Transverse colon (tissue), 4 donors: ENCODE results near the gene CBX5. TPM values are rescaled to one million over a fixed set of nuclear protein-coding genes. Genes with fewer than 3 reads are reported as not detected.
"Not testable (repeated sequence)": the region's sequence is repeated elsewhere in the genome, so short reads cannot be mapped to it uniquely, and the experiment has no call there.

Experiments used
- DNase-seq: peaks from one replicate; pipeline ENCODE4 v3.0.0-alpha.2; 2019
- H3K27ac ChIP-seq, 4 donors: fragments of 200-600 bp; sonication (generic); 2 replicates each; pipeline ENCODE4 v1.5.1; 2016 to 2018; ENCODE audit warnings: inconsistent platforms in 4 of 4
- H3K27me3 ChIP-seq: fragments of 200-600 bp; sonication (generic); 2 replicates; pipeline ENCODE4 v1.5.1; 2017; ENCODE audit warnings: inconsistent platforms
- H3K36me3 ChIP-seq, 4 donors: fragments of 200-600 bp; sonication (generic); 2 replicates each; pipeline ENCODE4 v1.5.1; 2017 to 2019; ENCODE audit warnings: inconsistent platforms in 4 of 4
- H3K4me1 ChIP-seq, 4 donors: fragments of 200-600 bp; sonication (generic); 2 replicates each; pipeline ENCODE4 v1.5.1; 2017 to 2020; ENCODE audit warnings: inconsistent platforms in 4 of 4
- H3K4me3 ChIP-seq, 4 donors: fragments of 200-600 bp; sonication (generic); 1 replicate in 1 of 4; 2 replicates in 3 of 4; pipeline versions ENCODE4 v1.5.1 to v1.6.1; 2017 to 2019; ENCODE audit warnings: inconsistent platforms in 4 of 4
- H3K9me3 ChIP-seq, 2 donors: fragments of 200-600 bp; sonication (generic); 2 replicates each; pipeline ENCODE4 v1.5.1; 2017 to 2019; ENCODE audit warnings: inconsistent platforms in 2 of 2
- EP300 ChIP-seq: sonication (generic); formaldehyde crosslinking; IDR thresholded peaks from one replicate; pipeline ENCODE4 v1.6.1; 2017; ENCODE audit warnings: antibody characterized with exemption, low read depth
- POLR2A ChIP-seq: fragments of 450-650 bp; IDR thresholded peaks from one replicate; pipeline ENCODE4 v1.6.1; 2016; ENCODE audit warnings: antibody characterized with exemption, mild to moderate bottlenecking, moderate library complexity
- POLR2AphosphoS5 ChIP-seq, 3 donors: sonication (generic); formaldehyde crosslinking; IDR thresholded peaks; one replicate each; pipeline ENCODE4 v1.6.1; 2016; ENCODE audit warnings: antibody characterized with exemption in 3 of 3
- WGBS, 2 donors: methylation state at CpG; one replicate each; pipeline ENCODE4 v1.1.5; 2018; ENCODE audit warnings: low coverage in 1 of 2; 5-methylcytosine and 5-hydroxymethylcytosine counted together
- in situ Hi-C, 4 donors: fragments of 200-750 bp; cut with MboI; loops; one replicate each; pipeline versions ENCODE4 v1.15.0 to v1.15.1; 2017; ENCODE audit warnings: low sequenced_read_pairs in 3 of 4, low pct_ligation_motif_present in 1 of 4, low pct_unique_long_range_greater_than_20kb in 1 of 4
- intact Hi-C: fragments of 100-400 bp; cut with DNase I; formaldehyde crosslinking; loops from one replicate; pipeline ENCODE4 v1.15.1; 2023; ENCODE audit warnings: low total_unique reads
- total RNA-seq, 4 donors: library from RNA; depleted of rRNA; stranded (reverse); fragments of >200 nt; gene quantifications; one replicate each; pipeline ENCODE4 v1.1.0, GENCODE V29; 2016
- TF ChIP-seq, protein P1 (sequence below), 5 experiments: fragments of 200-600 bp in 3 of 5; fragments of 450-650 bp in 2 of 5; sonication (generic) in 3 of 5; IDR thresholded peaks; 1 replicate in 2 of 5; 2 replicates in 3 of 5; pipeline ENCODE4 v1.5.1; 2016 to 2017; ENCODE audit warnings: antibody characterized with exemption in 5 of 5, inconsistent platforms in 3 of 5, mild to moderate bottlenecking in 2 of 5, moderate library complexity in 1 of 5

Gene CBX5
- total RNA-seq, 4 donors from 2014 or later = 18.9 to 28.8 (median 22.8) TPM

DNA sequence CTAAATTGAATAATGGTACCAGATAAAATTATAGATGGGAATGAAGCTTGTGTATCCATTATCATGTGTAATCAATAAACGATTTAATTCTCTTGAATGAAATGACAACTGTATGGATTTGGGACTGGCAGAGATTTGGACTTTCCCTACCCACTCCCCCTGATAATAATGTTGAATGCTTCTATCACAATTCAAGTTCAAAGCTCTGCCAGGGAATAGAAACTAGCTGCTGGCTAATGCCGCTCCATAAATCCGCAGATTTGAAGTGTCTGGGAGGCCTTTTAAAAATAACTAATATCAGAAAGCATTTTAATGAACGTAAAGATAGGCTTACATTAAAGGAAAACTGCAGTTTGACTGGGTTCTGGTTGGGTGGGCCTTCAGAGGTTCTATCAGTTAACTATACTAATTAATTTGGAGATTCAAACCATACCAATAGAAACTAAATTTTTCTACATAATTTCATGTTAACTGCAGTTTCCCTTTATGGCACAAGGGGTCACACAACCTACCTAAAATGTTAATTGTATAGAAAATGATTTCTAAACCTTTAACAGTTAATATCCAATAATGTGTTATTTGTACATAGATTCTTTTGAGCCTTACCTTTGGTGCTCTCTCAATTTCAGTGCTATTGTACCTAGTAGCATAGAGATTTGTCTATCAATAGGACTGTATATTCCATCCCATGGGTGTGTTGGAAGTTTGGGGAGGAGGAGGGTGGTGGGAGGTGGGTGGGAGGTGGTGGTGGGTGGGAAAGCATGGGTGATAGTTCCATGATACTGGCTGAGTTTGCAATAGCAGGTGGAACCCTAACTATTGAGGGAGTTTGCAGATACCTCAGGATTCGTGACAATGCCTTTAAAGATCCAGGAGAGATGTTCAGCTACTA is 5.5 kb upstream of the CBX5 start:
- Histone ChIP-seq H3K9me3 (no peaks in the 10 kb centered on the region), H3K36me3 (peaks cover 0 to 40% (median 20%) of the 10 kb centered on the region in 4 donors), H3K4me3 (peak overlapping the region in 1 of 4 donors; percentile 10), H3K27ac (peak overlapping the region; percentile 55 to 69 (median 62)), H3K4me1 (peaks cover 39 to 70% (median 67%) of the 10 kb centered on the region in 4 donors), H3K27me3 (no peaks in the 10 kb centered on the region)
- TF ChIP-seq, protein P1, sequence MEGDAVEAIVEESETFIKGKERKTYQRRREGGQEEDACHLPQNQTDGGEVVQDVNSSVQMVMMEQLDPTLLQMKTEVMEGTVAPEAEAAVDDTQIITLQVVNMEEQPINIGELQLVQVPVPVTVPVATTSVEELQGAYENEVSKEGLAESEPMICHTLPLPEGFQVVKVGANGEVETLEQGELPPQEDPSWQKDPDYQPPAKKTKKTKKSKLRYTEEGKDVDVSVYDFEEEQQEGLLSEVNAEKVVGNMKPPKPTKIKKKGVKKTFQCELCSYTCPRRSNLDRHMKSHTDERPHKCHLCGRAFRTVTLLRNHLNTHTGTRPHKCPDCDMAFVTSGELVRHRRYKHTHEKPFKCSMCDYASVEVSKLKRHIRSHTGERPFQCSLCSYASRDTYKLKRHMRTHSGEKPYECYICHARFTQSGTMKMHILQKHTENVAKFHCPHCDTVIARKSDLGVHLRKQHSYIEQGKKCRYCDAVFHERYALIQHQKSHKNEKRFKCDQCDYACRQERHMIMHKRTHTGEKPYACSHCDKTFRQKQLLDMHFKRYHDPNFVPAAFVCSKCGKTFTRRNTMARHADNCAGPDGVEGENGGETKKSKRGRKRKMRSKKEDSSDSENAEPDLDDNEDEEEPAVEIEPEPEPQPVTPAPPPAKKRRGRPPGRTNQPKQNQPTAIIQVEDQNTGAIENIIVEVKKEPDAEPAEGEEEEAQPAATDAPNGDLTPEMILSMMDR (IDR thresholded peaks at IDR 0.05) = peak in 3 of 5 experiments; percentile 8 to 31 (median 17)
- no peak for TF ChIP-seq EP300
- in situ Hi-C loops = no loop called here
- no peak for DNase-seq
- 36 to 49% methylated on average over 3 to 5 of the region's 5 CpGs for WGBS, 2 donors
- intact Hi-C loops = no loop called here

DNA sequence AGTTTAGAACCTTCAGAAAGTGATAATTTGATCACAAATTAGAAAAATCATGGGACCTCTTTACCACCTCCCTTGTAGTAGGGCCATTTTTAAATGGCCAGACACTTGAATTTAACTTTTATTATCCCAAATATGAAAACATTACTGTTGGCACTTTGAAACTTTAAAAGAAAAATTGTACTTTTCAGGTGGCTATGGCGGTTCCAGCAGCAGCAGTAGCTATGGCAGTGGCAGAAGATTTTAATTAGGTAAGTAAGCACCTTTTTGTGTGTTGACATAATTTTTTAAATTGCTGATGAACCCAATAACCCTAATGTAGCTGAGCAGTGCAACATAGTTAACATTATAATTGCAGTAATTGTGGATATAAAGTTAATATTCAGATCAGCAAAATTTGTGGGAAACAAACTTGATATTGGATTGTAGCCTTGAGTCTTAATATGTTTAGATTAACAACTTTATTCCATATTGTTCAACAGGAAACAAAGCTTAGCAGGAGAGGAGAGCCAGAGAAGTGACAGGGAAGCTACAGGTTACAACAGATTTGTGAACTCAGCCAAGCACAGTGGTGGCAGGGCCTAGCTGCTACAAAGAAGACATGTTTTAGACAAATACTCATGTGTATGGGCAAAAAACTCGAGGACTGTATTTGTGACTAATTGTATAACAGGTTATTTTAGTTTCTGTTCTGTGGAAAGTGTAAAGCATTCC is 4.3 kb upstream of the CBX5 start:
- H3K9me3 ChIP-seq, in situ Hi-C loops, H3K27me3 ChIP-seq, intact Hi-C loops, DNase-seq: not testable (repeated sequence)
- WGBS, 2 donors = 26 to 31% methylated on average over 1 to 2 of the region's 2 CpGs
- Histone ChIP-seq H3K4me3 (peak overlapping the region in 2 of 4 donors; percentile 10 to 90), H3K27ac (peak overlapping the region in 3 of 4 donors; percentile 86 to 95 (median 91)), H3K4me1 (peaks cover 39 to 70% (median 67%) of the 10 kb centered on the region in 4 donors), H3K36me3 (peaks cover 0 to 40% (median 20%) of the 10 kb centered on the region in 4 donors)

DNA sequence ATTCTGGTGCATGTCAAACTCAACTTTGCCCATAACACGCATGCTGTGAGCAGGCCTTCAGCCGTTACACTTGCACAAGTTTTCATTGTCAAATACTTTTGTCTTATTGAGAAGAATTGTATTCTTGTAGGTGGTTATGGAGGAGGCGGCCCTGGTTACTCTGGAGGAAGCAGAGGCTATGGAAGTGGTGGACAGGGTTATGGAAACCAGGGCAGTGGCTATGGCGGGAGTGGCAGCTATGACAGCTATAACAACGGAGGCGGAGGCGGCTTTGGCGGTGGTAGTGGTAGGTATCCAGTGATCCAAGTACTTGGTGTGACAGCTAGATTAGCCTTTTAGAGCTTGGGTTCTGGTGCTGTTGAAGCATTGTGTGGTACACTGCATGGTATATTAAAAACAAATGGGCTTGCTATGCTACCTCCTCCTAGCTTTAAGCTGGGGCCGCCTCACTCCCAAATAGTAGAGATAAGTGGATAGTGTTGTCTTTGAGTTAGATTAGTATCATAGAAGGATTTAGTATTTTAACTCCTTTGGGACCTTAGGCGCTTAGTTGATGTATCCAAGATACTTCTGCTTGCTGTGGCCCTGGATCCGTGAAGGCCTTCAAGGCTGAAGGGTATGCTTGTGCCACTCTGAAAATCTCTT is 3.1 kb upstream of the CBX5 start:
- Histone ChIP-seq H3K4me3 (peak overlapping the region in 2 of 4 donors; percentile 54 to 90), H3K27me3 (no peaks in the 10 kb centered on the region), H3K4me1 (peaks cover 48 to 74% (median 69%) of the 10 kb centered on the region in 4 donors), H3K36me3 (peaks cover 0 to 40% (median 20%) of the 10 kb centered on the region in 4 donors), H3K9me3 (no peaks in the 10 kb centered on the region), H3K27ac (peak overlapping the region; percentile 45 to 95 (median 88))
- intact Hi-C loops (no loop called here), in situ Hi-C loops (no loop called here)
- DNase-seq = peak; percentile 43
- 29 to 36% methylated on average over 7 to 11 of the region's 11 CpGs for WGBS, 2 donors
- TF ChIP-seq POLR2A = no peak
- TF ChIP-seq, protein P1 (IDR thresholded peaks at IDR 0.05) = no peak
- no peak for TF ChIP-seq POLR2AphosphoS5 (IDR thresholded peaks at IDR 0.05)
- TF ChIP-seq EP300 = no peak

DNA sequence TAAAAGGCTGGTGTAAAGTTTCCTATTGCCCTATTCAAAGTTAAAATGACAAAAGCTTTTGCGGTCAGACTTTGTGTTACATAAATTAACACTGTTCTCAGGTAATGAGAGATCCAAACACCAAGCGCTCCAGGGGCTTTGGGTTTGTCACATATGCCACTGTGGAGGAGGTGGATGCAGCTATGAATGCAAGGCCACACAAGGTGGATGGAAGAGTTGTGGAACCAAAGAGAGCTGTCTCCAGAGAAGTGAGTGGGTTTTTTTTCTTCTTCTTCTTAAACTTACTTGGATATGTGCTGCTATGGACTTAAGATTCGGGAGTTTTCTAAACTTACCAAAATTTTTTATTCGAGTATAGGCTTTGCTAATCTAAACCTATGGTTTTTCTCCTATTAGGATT is 1.8 kb upstream of the CBX5 start:
- Histone ChIP-seq H3K4me1 (peaks cover 55 to 73% (median 66%) of the 10 kb centered on the region in 4 donors), H3K36me3 (peaks cover 0 to 35% (median 16%) of the 10 kb centered on the region in 4 donors), H3K4me3 (peak overlapping the region; percentile 54 to 90 (median 77)), H3K27ac (peak overlapping the region; percentile 86 to 95 (median 92))
- H3K9me3 ChIP-seq, in situ Hi-C loops, DNase-seq, H3K27me3 ChIP-seq, intact Hi-C loops: not testable (repeated sequence)
- WGBS, 2 donors = 0 to 7% methylated on average over 2 to 4 of the region's 4 CpGs

DNA sequence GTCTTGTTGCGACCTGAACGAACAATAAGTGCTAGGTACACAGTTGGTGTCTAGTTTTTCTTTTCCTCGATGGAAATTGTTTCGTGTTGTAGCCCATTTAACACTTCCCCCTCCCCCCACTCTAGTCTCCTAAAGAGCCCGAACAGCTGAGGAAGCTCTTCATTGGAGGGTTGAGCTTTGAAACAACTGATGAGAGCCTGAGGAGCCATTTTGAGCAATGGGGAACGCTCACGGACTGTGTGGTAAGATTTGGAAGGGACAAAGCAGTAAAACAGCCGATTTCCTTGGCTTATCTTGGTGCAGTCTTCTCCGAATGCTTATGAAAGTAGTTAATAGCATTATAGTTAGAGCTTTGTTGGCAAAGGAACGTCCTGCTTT is 1.3 kb upstream of the CBX5 start:
- H3K4me3 ChIP-seq = peak overlapping the region; percentile 54 to 90 (median 77)
- DNase-seq, H3K9me3 ChIP-seq, intact Hi-C loops, in situ Hi-C loops, H3K27me3 ChIP-seq: not testable (repeated sequence)
- peak overlapping the region; percentile 86 to 95 (median 92) for H3K27ac ChIP-seq
- H3K4me1 ChIP-seq = peaks cover 55 to 68% (median 62%) of the 10 kb centered on the region in 4 donors
- 0% methylated on average over 3 to 10 of the region's 10 CpGs for WGBS, 2 donors
- H3K36me3 ChIP-seq = peaks cover 0 to 31% (median 14%) of the 10 kb centered on the region in 4 donors
